Panc1 (cell line): ENCODE measurements around the gene DENND1C. TPM values are rescaled to one million over a fixed set of nuclear protein-coding genes. Genes with fewer than 3 reads are reported as not detected.
"Not testable (repeated sequence)": the region's sequence is repeated elsewhere in the genome, so short reads cannot be mapped to it uniquely, and the experiment has no call there.

Experiments used
- ATAC-seq: fragments of 200-7000 bp; cut with Tn5 transposase; 2 replicates; pipeline ENCODE4 v1.9.1; 2020; ENCODE audit warnings: mild to moderate bottlenecking, moderate library complexity
- BruUV-seq: library from RNA; stranded (reverse); fragments of 400-500 nt; replicated peaks from 2 replicates; lab custom pipeline; 2021; lab: Mats Ljungman, UMichigan
- CTCF ChIA-PET: fragments of 300-600 bp; sonication (Branson Sonifier 250); formaldehyde crosslinking; loops from one replicate; lab custom pipeline; 2022; ENCODE audit warnings: antibody characterized with exemption; lab: Charles Lee
- POLR2A ChIA-PET: fragments of 300-600 bp; sonication (Branson Sonifier 250); formaldehyde crosslinking; loops from one replicate; lab custom pipeline; 2022; ENCODE audit warnings: antibody characterized with exemption; lab: Charles Lee
- DNase-seq: peaks from one replicate; pipeline ENCODE4 v3.0.0-alpha.2; 2010; ENCODE audit warnings: low read depth, low spot score
- H3K27ac ChIP-seq: 2 replicates; pipeline ENCODE4 v1.5.1; 2011; ENCODE audit warnings: mild to moderate bottlenecking, low read length, inconsistent platforms
- H3K27me3 ChIP-seq: fragments of 200-500 bp; sonication (Bioruptor generic); 2 replicates; pipeline ENCODE4 v1.6.0; 2014; ENCODE audit warnings: low read length, inconsistent platforms; ENCODE audit not compliant: control insufficient read depth, insufficient read depth
- H3K36me3 ChIP-seq: fragments of 200-500 bp; sonication (Bioruptor generic); 2 replicates; pipeline ENCODE4 v1.5.1; 2014; ENCODE audit warnings: inconsistent platforms, mild to moderate bottlenecking, low read length, moderate library complexity; ENCODE audit not compliant: control insufficient read depth, insufficient read depth
- H3K4me1 ChIP-seq: 2 replicates; pipeline ENCODE4 v1.5.1; 2011; ENCODE audit warnings: inconsistent platforms, mild to moderate bottlenecking, low read length, moderate library complexity; ENCODE audit not compliant: control insufficient read depth, insufficient read depth
- H3K4me3 ChIP-seq, 2 experiments: 2 replicates each; pipeline ENCODE4 v1.5.1; 2011 to 2012; ENCODE audit warnings: low read depth in 2 of 2, low read length in 2 of 2, mild to moderate bottlenecking in 2 of 2, inconsistent platforms in 1 of 2, moderate library complexity in 1 of 2
- H3K9me3 ChIP-seq: fragments of 200-500 bp; sonication (Bioruptor generic); 2 replicates; pipeline ENCODE4 v1.5.1; 2014; ENCODE audit warnings: low read depth, mild to moderate bottlenecking, inconsistent platforms, low read length, moderate library complexity; ENCODE audit not compliant: control insufficient read depth, insufficient read depth
- POLR2AphosphoS5 ChIP-seq: IDR thresholded peaks from 2 replicates; pipeline ENCODE4 v1.6.1; 2012; ENCODE audit warnings: mild to moderate bottlenecking, low read depth, low read length, moderate library complexity
- REST ChIP-seq, 2 experiments: IDR thresholded peaks; 2 replicates each; pipeline ENCODE4 v1.6.1; 2011 to 2012; ENCODE audit warnings: low read depth in 2 of 2, control low read depth in 1 of 2, low read length in 1 of 2, mild to moderate bottlenecking in 1 of 2, moderate library complexity in 1 of 2; ENCODE audit not compliant: insufficient read depth in 1 of 2
- SIN3A ChIP-seq: IDR thresholded peaks from 2 replicates; pipeline ENCODE4 v1.6.1; 2012; ENCODE audit warnings: low read depth, mild to moderate bottlenecking, low read length, moderate library complexity, borderline replicate concordance; ENCODE audit not compliant: insufficient read depth
- TCF7L2 ChIP-seq: IDR thresholded peaks from 2 replicates; pipeline ENCODE4 v1.6.1; 2011; ENCODE audit warnings: mild to moderate bottlenecking, low read depth, low read length, inconsistent platforms
- in situ Hi-C: cut with HindIII; loops from 2 replicates; pipeline ENCODE4 v1.10.0; 2016; ENCODE audit warnings: low sequenced_read_pairs, low pct_unique_long_range_greater_than_20kb
- intact Hi-C: fragments of 100-400 bp; cut with micrococcal nuclease; formaldehyde crosslinking; loops from one replicate; pipeline ENCODE4 v1.10.0; 2022; ENCODE audit not compliant: unreplicated experiment
- total RNA-seq: library from RNA; stranded (reverse); gene quantifications from one replicate; pipeline ENCODE4 v1.2.1, GENCODE V29; 2021; ENCODE audit not compliant: unreplicated experiment
- TF ChIP-seq, protein P1 (sequence below): fragments of 450-650 bp; IDR thresholded peaks from 2 replicates; pipeline ENCODE4 v1.5.1; 2017; ENCODE audit warnings: mild to moderate bottlenecking

DENND1C gene
- total RNA-seq, 1 experiment from 2014 or later = 0.39 TPM

DNA sequence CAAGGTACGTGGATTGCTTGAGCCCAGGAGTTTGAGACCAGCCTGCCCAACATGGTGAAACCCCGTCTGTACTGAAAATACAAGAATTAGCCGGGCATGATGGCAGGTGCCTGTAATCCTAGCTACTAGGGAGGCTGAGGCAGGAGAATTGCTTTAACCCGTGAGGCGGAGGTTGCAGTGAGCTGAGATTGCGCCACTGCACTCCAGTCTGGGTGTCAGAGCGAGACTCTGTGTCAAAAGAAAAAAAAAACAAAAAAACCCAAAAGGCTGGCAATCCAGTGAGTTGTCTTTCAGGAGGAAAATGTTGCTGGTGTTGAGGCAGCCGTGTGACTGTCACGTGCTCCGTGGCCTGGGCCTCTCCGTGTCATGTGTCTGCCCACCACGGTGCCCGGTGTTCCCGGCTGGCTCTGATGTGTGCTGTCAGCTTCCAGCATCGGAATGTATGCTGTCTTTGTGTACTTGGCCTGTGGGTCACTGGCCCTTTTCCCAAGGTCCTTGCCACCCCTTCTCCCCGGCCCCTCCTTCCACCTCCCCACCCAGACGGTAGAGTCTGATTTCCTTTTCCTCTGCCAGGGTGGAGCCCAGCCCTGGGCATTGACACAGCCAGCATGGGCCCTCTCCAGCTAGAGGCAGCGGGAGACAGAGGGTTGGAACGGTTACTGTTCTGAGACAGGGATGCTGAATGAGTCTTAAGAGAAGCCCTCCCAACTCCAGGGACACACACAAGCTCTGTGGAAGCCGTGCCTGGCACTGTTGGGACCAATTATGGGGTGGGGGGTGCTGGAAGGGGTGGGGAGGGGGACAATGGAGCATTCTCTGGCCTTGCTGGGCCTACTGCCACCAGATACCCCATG is 27.8 kb upstream of the DENND1C start:
- no peaks in the 10 kb centered on the region for H3K27me3 ChIP-seq
- ChIA-PET CTCF (interaction anchor here (0.6 kb wide), 1 partner anchor 135 kb away, joined by 4 read pairs; no protein-coding TSS in a partner anchor), POLR2A (no interaction called here)
- no peak overlapping the region for H3K27ac ChIP-seq
- in situ Hi-C loops (no loop called here), intact Hi-C loops (no loop called here)
- BruUV-seq = no TSS peak
- no peak overlapping the region for H3K4me3 ChIP-seq
- no peaks in the 10 kb centered on the region for H3K36me3 ChIP-seq
- H3K9me3 ChIP-seq = no peaks in the 10 kb centered on the region
- ATAC-seq (peak; percentile 38; the same call in 1 of the 2 replicates), DNase-seq (no peak)
- TF ChIP-seq SIN3A = no peak
- TF ChIP-seq POLR2AphosphoS5 = no peak
- TF ChIP-seq, protein P1, sequence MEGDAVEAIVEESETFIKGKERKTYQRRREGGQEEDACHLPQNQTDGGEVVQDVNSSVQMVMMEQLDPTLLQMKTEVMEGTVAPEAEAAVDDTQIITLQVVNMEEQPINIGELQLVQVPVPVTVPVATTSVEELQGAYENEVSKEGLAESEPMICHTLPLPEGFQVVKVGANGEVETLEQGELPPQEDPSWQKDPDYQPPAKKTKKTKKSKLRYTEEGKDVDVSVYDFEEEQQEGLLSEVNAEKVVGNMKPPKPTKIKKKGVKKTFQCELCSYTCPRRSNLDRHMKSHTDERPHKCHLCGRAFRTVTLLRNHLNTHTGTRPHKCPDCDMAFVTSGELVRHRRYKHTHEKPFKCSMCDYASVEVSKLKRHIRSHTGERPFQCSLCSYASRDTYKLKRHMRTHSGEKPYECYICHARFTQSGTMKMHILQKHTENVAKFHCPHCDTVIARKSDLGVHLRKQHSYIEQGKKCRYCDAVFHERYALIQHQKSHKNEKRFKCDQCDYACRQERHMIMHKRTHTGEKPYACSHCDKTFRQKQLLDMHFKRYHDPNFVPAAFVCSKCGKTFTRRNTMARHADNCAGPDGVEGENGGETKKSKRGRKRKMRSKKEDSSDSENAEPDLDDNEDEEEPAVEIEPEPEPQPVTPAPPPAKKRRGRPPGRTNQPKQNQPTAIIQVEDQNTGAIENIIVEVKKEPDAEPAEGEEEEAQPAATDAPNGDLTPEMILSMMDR = no peak
- TF ChIP-seq TCF7L2 = no peak
- no peak for TF ChIP-seq REST (IDR thresholded peaks at IDR 0.05; ENCODE audit: insufficient read depth in 1 of 2, low read depth in 2 of 2, low read length in 1 of 2)
- no peaks in the 10 kb centered on the region for H3K4me1 ChIP-seq

GRCh38 chr19:6508028-6508771 is 26.6 kb upstream of the DENND1C start:
- H3K27ac ChIP-seq, H3K9me3 ChIP-seq, DNase-seq, H3K4me3 ChIP-seq, ATAC-seq, BruUV-seq, H3K36me3 ChIP-seq, H3K4me1 ChIP-seq, intact Hi-C loops, in situ Hi-C loops, CTCF ChIA-PET, H3K27me3 ChIP-seq: not testable (repeated sequence)
- POLR2A ChIA-PET = interaction anchor here (0.7 kb wide), 1 partner anchor 73 kb away, joined by 3 read pairs; no protein-coding TSS in a partner anchor
